NT2/D1 (cell line): ENCODE data around the gene TTC13.

Experiments
- SUZ12 ChIP-seq: IDR thresholded peaks from 2 replicates; pipeline ENCODE4 v1.6.1; 2011; ENCODE audit not compliant: insufficient read length, insufficient read depth; ENCODE audit errors: extremely low read depth
- YY1 ChIP-seq: IDR thresholded peaks from 2 replicates; pipeline ENCODE4 v1.6.1; 2011; ENCODE audit not compliant: insufficient read length, insufficient read depth
- ZNF274 ChIP-seq: IDR thresholded peaks from 2 replicates; pipeline ENCODE4 v1.6.1; 2011; ENCODE audit warnings: mild to moderate bottlenecking, low read depth, low read length

DNA sequence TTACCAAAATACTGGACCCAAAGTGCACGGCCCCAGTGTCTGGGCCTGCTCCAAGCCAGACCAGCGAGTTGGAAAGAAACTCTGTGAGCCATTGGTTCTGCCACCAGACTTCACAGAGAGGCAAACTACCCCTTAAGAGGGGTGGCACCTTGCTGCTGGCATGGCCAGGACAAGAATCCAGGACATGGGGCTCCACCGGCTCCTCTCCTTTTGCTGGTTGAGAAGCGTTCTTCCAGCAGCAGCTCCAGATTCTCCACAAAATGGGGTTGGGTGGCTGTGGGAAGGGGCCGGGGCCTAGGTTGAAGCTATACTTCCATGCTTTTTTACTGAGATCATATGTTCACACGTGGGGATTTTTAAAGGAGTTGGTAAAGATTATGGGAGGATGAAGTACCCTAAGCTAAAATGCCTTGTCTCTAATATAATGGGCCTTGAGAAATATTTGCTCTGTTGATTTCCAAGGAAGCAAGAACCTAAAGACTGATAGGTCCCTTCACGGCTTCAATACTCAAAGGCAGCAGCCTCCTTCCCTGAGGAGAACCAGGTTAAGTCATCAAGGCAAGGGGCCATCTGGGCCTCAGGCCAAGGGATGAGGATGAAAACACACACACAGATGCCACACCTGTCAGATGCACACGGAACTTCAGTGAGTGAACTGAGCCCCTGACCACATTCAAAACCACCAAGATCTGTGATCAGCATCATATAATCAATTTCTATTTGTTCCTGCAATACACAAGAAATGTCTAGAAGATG, 113.4 kb downstream of the TTC13 start:
- TF ChIP-seq YY1 (no peak), SUZ12 (no peak), ZNF274 (no peak)
